ENCODE results near the gene CPNE2.

Gene CPNE2

GRCh38 chr16:57127836-57128235 is 35.5 kb downstream of the CPNE2 start:
- Histone ChIP-seq H3K27me3 (ENCODE audit: insufficient read depth, low read length, poor library complexity) (no peaks in the 10 kb centered on the region), H3K4ac (ENCODE audit: low read depth, low read length) (no peak overlapping the region), H3K4me2 (ENCODE audit: low read length) (no peak overlapping the region), H3K27ac (ENCODE audit: low read depth, low read length) (no peak overlapping the region), H2BK5ac (ENCODE audit: low read length) (no peak overlapping the region), H3K36me3 (ENCODE audit: control insufficient read depth, insufficient read depth, low read length) (no peaks in the 10 kb centered on the region), H3K79me2 (ENCODE audit: control insufficient read depth, insufficient read depth, low read length) (no peaks in the 10 kb centered on the region), H2AK5ac (ENCODE audit: low read length) (no peak overlapping the region), H4K8ac (ENCODE audit: low read depth, low read length) (no peak overlapping the region), H3K9ac (ENCODE audit: low read length) (no peak overlapping the region), H3K4me3 (ENCODE audit: low read length) (no peak overlapping the region), H4K5ac (ENCODE audit: low read length) (no peak overlapping the region), H3K18ac (ENCODE audit: low read length) (no peak overlapping the region), H3K4me1 (ENCODE audit: control insufficient read depth, low read depth, low read length) (no peaks in the 10 kb centered on the region), H3K23ac (ENCODE audit: low read length) (no peak overlapping the region), H2BK15ac (replicated peaks; ENCODE audit: low read depth) (no peak overlapping the region), H2BK120ac (ENCODE audit: low read depth, low read length) (no peak overlapping the region), H3K56ac (ENCODE audit: low read length) (no peak overlapping the region), H3K79me1 (ENCODE audit: low read length) (no peaks in the 10 kb centered on the region)
- WGBS (ENCODE audit: extremely low coverage, insufficient coverage, low lambda C conversion rate), result no CpG with 5 or more reads among the region's 7 CpGs
- no peak for DNase-seq

GRCh38 chr16:57128771-57129389 is 36.5 kb downstream of the CPNE2 start:
- H3K23ac ChIP-seq (ENCODE audit: low read length), result no peak overlapping the region
- H3K27ac ChIP-seq (ENCODE audit: low read depth, low read length), result no peak overlapping the region
- WGBS (ENCODE audit: extremely low coverage, insufficient coverage, low lambda C conversion rate), result no CpG with 5 or more reads among the region's 11 CpGs
- H3K4me3 ChIP-seq (ENCODE audit: low read length), result no peak overlapping the region
- H2AK5ac ChIP-seq (ENCODE audit: low read length), result no peak overlapping the region
- no peak overlapping the region for H3K56ac ChIP-seq (ENCODE audit: low read length)
- no peaks in the 10 kb centered on the region for H3K36me3 ChIP-seq (ENCODE audit: control insufficient read depth, insufficient read depth, low read length)
- no peak overlapping the region for H3K4me2 ChIP-seq (ENCODE audit: low read length)
- H3K4ac ChIP-seq (ENCODE audit: low read depth, low read length), result no peak overlapping the region
- no peak overlapping the region for H3K18ac ChIP-seq (ENCODE audit: low read length)
- H3K9ac ChIP-seq (ENCODE audit: low read length), result no peak overlapping the region
- H3K27me3 ChIP-seq (ENCODE audit: insufficient read depth, low read length, poor library complexity), result no peaks in the 10 kb centered on the region
- no peaks in the 10 kb centered on the region for H3K79me2 ChIP-seq (ENCODE audit: control insufficient read depth, insufficient read depth, low read length)
- H3K79me1 ChIP-seq (ENCODE audit: low read length), result no peaks in the 10 kb centered on the region
- H2BK120ac ChIP-seq (ENCODE audit: low read depth, low read length), result no peak overlapping the region
- H4K8ac ChIP-seq (ENCODE audit: low read depth, low read length), result no peak overlapping the region
- no peak overlapping the region for H2BK15ac ChIP-seq (replicated peaks; ENCODE audit: low read depth)
- H4K5ac ChIP-seq (ENCODE audit: low read length), result no peak overlapping the region
- H3K4me1 ChIP-seq (ENCODE audit: control insufficient read depth, low read depth, low read length), result no peaks in the 10 kb centered on the region
- no peak overlapping the region for H2BK5ac ChIP-seq (ENCODE audit: low read length)
- no peak for DNase-seq

- no peak for DNase-seq
- H3K79me1 ChIP-seq (ENCODE audit: low read length), result no peaks in the 10 kb centered on the region
- H2BK120ac ChIP-seq (ENCODE audit: low read depth, low read length), result no peak overlapping the region
- H3K4me1 ChIP-seq (ENCODE audit: control insufficient read depth, low read depth, low read length), result no peaks in the 10 kb centered on the region
- H3K27ac ChIP-seq (ENCODE audit: low read depth, low read length), result no peak overlapping the region
- no CpG with 5 or more reads among the region's 6 CpGs for WGBS (ENCODE audit: extremely low coverage, insufficient coverage, low lambda C conversion rate)
- H3K56ac ChIP-seq (ENCODE audit: low read length), result no peak overlapping the region
- no peak overlapping the region for H3K4ac ChIP-seq (ENCODE audit: low read depth, low read length)
- H3K23ac ChIP-seq (ENCODE audit: low read length), result no peak overlapping the region
- H3K9ac ChIP-seq (ENCODE audit: low read length), result no peak overlapping the region
- H3K27me3 ChIP-seq (ENCODE audit: insufficient read depth, low read length, poor library complexity), result no peaks in the 10 kb centered on the region
- H4K8ac ChIP-seq (ENCODE audit: low read depth, low read length), result no peak overlapping the region
- no peak overlapping the region for H3K18ac ChIP-seq (ENCODE audit: low read length)
- H2BK5ac ChIP-seq (ENCODE audit: low read length), result no peak overlapping the region
- no peak overlapping the region for H2BK15ac ChIP-seq (replicated peaks; ENCODE audit: low read depth)
- H2AK5ac ChIP-seq (ENCODE audit: low read length), result no peak overlapping the region
- H3K79me2 ChIP-seq (ENCODE audit: control insufficient read depth, insufficient read depth, low read length), result no peaks in the 10 kb centered on the region
- no peaks in the 10 kb centered on the region for H3K36me3 ChIP-seq (ENCODE audit: control insufficient read depth, insufficient read depth, low read length)
- no peak overlapping the region for H3K4me3 ChIP-seq (ENCODE audit: low read length)
- H3K4me2 ChIP-seq (ENCODE audit: low read length), result no peak overlapping the region
- no peak overlapping the region for H4K5ac ChIP-seq (ENCODE audit: low read length)
Measured at GRCh38 chr16:57130950-57131321, 38.6 kb downstream of the CPNE2 start.

GRCh38 chr16:57131351-57131970 is 39.1 kb downstream of the CPNE2 start:
- Histone ChIP-seq H3K4me2 (ENCODE audit: low read length) (no peak overlapping the region), H3K36me3 (ENCODE audit: control insufficient read depth, insufficient read depth, low read length) (no peaks in the 10 kb centered on the region), H3K4me3 (ENCODE audit: low read length) (no peak overlapping the region), H3K56ac (ENCODE audit: low read length) (no peak overlapping the region), H3K4me1 (ENCODE audit: control insufficient read depth, low read depth, low read length) (no peaks in the 10 kb centered on the region), H3K4ac (ENCODE audit: low read depth, low read length) (no peak overlapping the region), H3K79me2 (ENCODE audit: control insufficient read depth, insufficient read depth, low read length) (no peaks in the 10 kb centered on the region), H3K23ac (ENCODE audit: low read length) (no peak overlapping the region), H3K27me3 (ENCODE audit: insufficient read depth, low read length, poor library complexity) (no peaks in the 10 kb centered on the region), H3K79me1 (ENCODE audit: low read length) (no peaks in the 10 kb centered on the region), H3K27ac (ENCODE audit: low read depth, low read length) (no peak overlapping the region), H2AK5ac (ENCODE audit: low read length) (no peak overlapping the region), H3K18ac (ENCODE audit: low read length) (no peak overlapping the region), H4K8ac (ENCODE audit: low read depth, low read length) (no peak overlapping the region), H2BK120ac (ENCODE audit: low read depth, low read length) (no peak overlapping the region), H4K5ac (ENCODE audit: low read length) (no peak overlapping the region), H2BK15ac (replicated peaks; ENCODE audit: low read depth) (no peak overlapping the region), H3K9ac (ENCODE audit: low read length) (no peak overlapping the region), H2BK5ac (ENCODE audit: low read length) (no peak overlapping the region)
- no CpG with 5 or more reads among the region's 17 CpGs for WGBS (ENCODE audit: extremely low coverage, insufficient coverage, low lambda C conversion rate)
- no peak for DNase-seq

- no peak overlapping the region for H3K23ac ChIP-seq (ENCODE audit: low read length)
- no peak overlapping the region for H3K4me2 ChIP-seq (ENCODE audit: low read length)
- H4K8ac ChIP-seq (ENCODE audit: low read depth, low read length), result no peak overlapping the region
- H3K4me3 ChIP-seq (ENCODE audit: low read length), result no peak overlapping the region
- H4K5ac ChIP-seq (ENCODE audit: low read length), result no peak overlapping the region
- H3K4ac ChIP-seq (ENCODE audit: low read depth, low read length), result no peak overlapping the region
- no CpG with 5 or more reads among the region's 1 CpG for WGBS (ENCODE audit: extremely low coverage, insufficient coverage, low lambda C conversion rate)
- no peak for DNase-seq
- H3K9ac ChIP-seq (ENCODE audit: low read length), result no peak overlapping the region
- H3K18ac ChIP-seq (ENCODE audit: low read length), result no peak overlapping the region
- no peak overlapping the region for H2BK15ac ChIP-seq (replicated peaks; ENCODE audit: low read depth)
- H3K27ac ChIP-seq (ENCODE audit: low read depth, low read length), result no peak overlapping the region
- no peak overlapping the region for H2BK120ac ChIP-seq (ENCODE audit: low read depth, low read length)
- H3K4me1 ChIP-seq (ENCODE audit: control insufficient read depth, low read depth, low read length), result no peaks in the 10 kb centered on the region
- no peak overlapping the region for H2BK5ac ChIP-seq (ENCODE audit: low read length)
- no peak overlapping the region for H3K56ac ChIP-seq (ENCODE audit: low read length)
- H3K27me3 ChIP-seq (ENCODE audit: insufficient read depth, low read length, poor library complexity), result no peaks in the 10 kb centered on the region
- no peaks in the 10 kb centered on the region for H3K36me3 ChIP-seq (ENCODE audit: control insufficient read depth, insufficient read depth, low read length)
- no peaks in the 10 kb centered on the region for H3K79me1 ChIP-seq (ENCODE audit: low read length)
- no peak overlapping the region for H2AK5ac ChIP-seq (ENCODE audit: low read length)
- no peaks in the 10 kb centered on the region for H3K79me2 ChIP-seq (ENCODE audit: control insufficient read depth, insufficient read depth, low read length)
Measured at GRCh38 chr16:57132470-57132869, 40.1 kb downstream of the CPNE2 start.

GRCh38 chr16:57133031-57133430 is 40.6 kb downstream of the CPNE2 start:
- Histone ChIP-seq H3K4me2 (ENCODE audit: low read length) (no peak overlapping the region), H3K9ac (ENCODE audit: low read length) (no peak overlapping the region)

More at GRCh38 chr16:57133031-57133430, 40.6 kb downstream of the CPNE2 start:
- no peaks in the 10 kb centered on the region for H3K79me2 ChIP-seq (ENCODE audit: control insufficient read depth, insufficient read depth, low read length)
- H4K5ac ChIP-seq (ENCODE audit: low read length), result no peak overlapping the region
- H2AK5ac ChIP-seq (ENCODE audit: low read length), result no peak overlapping the region
- no peak overlapping the region for H2BK120ac ChIP-seq (ENCODE audit: low read depth, low read length)
- no peak overlapping the region for H3K4ac ChIP-seq (ENCODE audit: low read depth, low read length)
- H3K27me3 ChIP-seq (ENCODE audit: insufficient read depth, low read length, poor library complexity), result no peaks in the 10 kb centered on the region
- no peak overlapping the region for H3K56ac ChIP-seq (ENCODE audit: low read length)
- no peak overlapping the region for H3K4me3 ChIP-seq (ENCODE audit: low read length)
- no peak overlapping the region for H3K27ac ChIP-seq (ENCODE audit: low read depth, low read length)
- no peak overlapping the region for H3K18ac ChIP-seq (ENCODE audit: low read length)
- no peaks in the 10 kb centered on the region for H3K79me1 ChIP-seq (ENCODE audit: low read length)
- H2BK5ac ChIP-seq (ENCODE audit: low read length), result no peak overlapping the region
- no peak overlapping the region for H3K23ac ChIP-seq (ENCODE audit: low read length)
- H4K8ac ChIP-seq (ENCODE audit: low read depth, low read length), result no peak overlapping the region
- no CpG with 5 or more reads among the region's 4 CpGs for WGBS (ENCODE audit: extremely low coverage, insufficient coverage, low lambda C conversion rate)
- H3K36me3 ChIP-seq (ENCODE audit: control insufficient read depth, insufficient read depth, low read length), result no peaks in the 10 kb centered on the region
- DNase-seq, result no peak
- H2BK15ac ChIP-seq (replicated peaks; ENCODE audit: low read depth), result no peak overlapping the region
- H3K4me1 ChIP-seq (ENCODE audit: control insufficient read depth, low read depth, low read length), result no peaks in the 10 kb centered on the region

Measured in mesendoderm (in vitro differentiated cells).